Duodenal mucosa (tissue), 2 donors: ENCODE data around the gene UBAP1L.
"Not testable (repeated sequence)": the region's sequence is repeated elsewhere in the genome, so short reads cannot be mapped to it uniquely, and the experiment has no call there.

ENCODE experiments used
- H3K27ac ChIP-seq: one replicate; pipeline ENCODE4 v1.7.0; 2013; ENCODE audit warnings: low read depth, low read length
- H3K27me3 ChIP-seq, 2 donors: one replicate each; pipeline ENCODE4 v1.7.0; 2013; ENCODE audit warnings: low read length in 2 of 2, control low read depth in 1 of 2; ENCODE audit not compliant: insufficient read depth in 2 of 2, control insufficient read depth in 1 of 2
- H3K36me3 ChIP-seq, 2 donors: one replicate each; pipeline ENCODE4 v1.7.0; 2013; ENCODE audit warnings: low read length in 2 of 2, control low read depth in 1 of 2; ENCODE audit not compliant: insufficient read depth in 2 of 2, control insufficient read depth in 1 of 2
- H3K4me1 ChIP-seq, 2 donors: one replicate each; pipeline ENCODE4 v1.7.0; 2013; ENCODE audit warnings: low read length in 2 of 2, control low read depth in 1 of 2; ENCODE audit not compliant: insufficient read depth in 2 of 2, control insufficient read depth in 1 of 2
- H3K4me3 ChIP-seq, 2 donors: one replicate each; pipeline ENCODE4 v1.7.0; 2013; ENCODE audit warnings: low read length in 2 of 2, low read depth in 1 of 2
- H3K9ac ChIP-seq, 2 donors: one replicate each; pipeline ENCODE4 v1.7.0; 2013; ENCODE audit warnings: low read length in 2 of 2, low read depth in 1 of 2
- H3K9me3 ChIP-seq, 2 donors: one replicate each; pipeline ENCODE4 v1.7.0; 2013; ENCODE audit warnings: low read length in 2 of 2, control low read depth in 1 of 2; ENCODE audit not compliant: control insufficient read depth in 1 of 2

Gene UBAP1L

GRCh38 chr15:65115086-65115485, at the start of gene UBAP1L:
Gene UBAP1L, minus strand, starts transcription at chr15:65115200. Its CDS starts 8,985 bp downstream, at chr15:65106215.
- Histone ChIP-seq H3K27me3 (no peaks in the 10 kb centered on the region), H3K4me3 (no peak within 1 kb of the TSS), H3K4me1 (no peaks in the 10 kb centered on the region), H3K36me3 (peaks cover 19 to 64% of the 10 kb centered on the region in 2 donors), H3K9me3 (no peaks in the 10 kb centered on the region), H3K27ac (no peak within 1 kb of the TSS), H3K9ac (no peak within 1 kb of the TSS)

- no peak overlapping the region for H3K27ac ChIP-seq
- peaks cover 15 to 43% of the 10 kb centered on the region in 2 donors for H3K36me3 ChIP-seq
- H3K27me3 ChIP-seq: no peaks in the 10 kb centered on the region
- no peak overlapping the region for H3K9ac ChIP-seq
- no peaks in the 10 kb centered on the region for H3K4me1 ChIP-seq
- no peak overlapping the region for H3K4me3 ChIP-seq
- no peaks in the 10 kb centered on the region for H3K9me3 ChIP-seq
Observed at GRCh38 chr15:65164139-65164538, 49.1 kb upstream of the UBAP1L start.

- Histone ChIP-seq H3K4me1 (no peaks in the 10 kb centered on the region), H3K4me3 (no peak overlapping the region), H3K36me3 (peaks cover 15 to 53% of the 10 kb centered on the region in 2 donors), H3K27me3 (no peaks in the 10 kb centered on the region), H3K9ac (no peak overlapping the region), H3K9me3 (no peaks in the 10 kb centered on the region), H3K27ac (no peak overlapping the region)
Observed at GRCh38 chr15:65163041-65163440, 48.0 kb upstream of the UBAP1L start.

GRCh38 chr15:65156692-65157091, 41.7 kb upstream of the UBAP1L start:
- Histone ChIP-seq H3K27me3 (no peaks in the 10 kb centered on the region), H3K9ac (no peak overlapping the region), H3K36me3 (peaks cover 32 to 73% of the 10 kb centered on the region in 2 donors), H3K9me3 (no peaks in the 10 kb centered on the region), H3K27ac (no peak overlapping the region), H3K4me1 (no peaks in the 10 kb centered on the region), H3K4me3 (no peak overlapping the region)

DNA sequence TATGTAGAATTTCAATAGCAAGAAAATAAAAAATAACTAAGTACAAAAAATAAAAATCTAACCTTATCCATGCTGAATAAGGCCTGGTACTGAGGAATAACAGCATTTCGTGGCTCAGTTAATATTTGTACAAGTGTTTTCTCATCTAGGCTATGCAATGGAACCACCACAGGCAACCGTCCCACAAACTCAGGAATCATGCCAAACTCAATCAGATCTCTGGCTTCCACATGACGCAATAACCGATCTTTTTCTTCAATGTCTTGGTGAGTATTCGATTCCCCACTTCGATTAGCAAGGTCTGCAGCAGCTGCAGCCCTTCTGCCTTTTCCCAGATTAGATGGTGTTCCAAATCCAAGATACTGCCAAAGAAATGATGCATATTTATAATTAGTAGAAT, 39.7 kb upstream of the UBAP1L start:
- Histone ChIP-seq H3K9me3 (no peaks in the 10 kb centered on the region), H3K36me3 (peaks cover 34 to 78% of the 10 kb centered on the region in 2 donors), H3K4me1 (no peaks in the 10 kb centered on the region), H3K27ac (no peak overlapping the region), H3K4me3 (no peak overlapping the region), H3K27me3 (no peaks in the 10 kb centered on the region), H3K9ac (no peak overlapping the region)

GRCh38 chr15:65147902-65148301, 32.9 kb upstream of the UBAP1L start:
- Histone ChIP-seq H3K4me1 (no peaks in the 10 kb centered on the region), H3K36me3 (peaks cover 18 to 39% of the 10 kb centered on the region in 2 donors), H3K27me3 (no peaks in the 10 kb centered on the region), H3K9me3 (no peaks in the 10 kb centered on the region), H3K9ac (no peak overlapping the region), H3K4me3 (no peak overlapping the region), H3K27ac (no peak overlapping the region)

DNA sequence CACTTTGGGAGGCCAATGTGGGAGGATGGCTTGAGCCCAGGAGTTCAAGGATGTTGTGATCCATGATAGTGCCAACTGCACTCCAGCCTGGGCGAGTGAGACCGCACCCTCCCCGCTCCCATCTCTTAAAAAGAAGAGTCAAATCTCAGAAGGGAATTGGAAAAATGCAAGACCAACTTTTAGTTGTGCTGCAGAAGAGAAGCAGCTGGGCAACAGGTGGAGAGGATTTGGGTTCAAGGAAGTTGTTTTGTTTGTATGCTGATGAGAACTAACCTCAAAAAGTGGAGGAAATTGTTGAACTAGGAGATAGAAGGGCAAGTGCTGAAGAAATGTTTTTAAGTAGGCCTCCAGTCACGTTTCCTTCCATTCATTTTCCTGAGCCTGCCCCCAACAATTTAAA, 31.4 kb upstream of the UBAP1L start:
- H3K27me3 ChIP-seq: no peaks in the 10 kb centered on the region
- H3K4me1 ChIP-seq: no peaks in the 10 kb centered on the region
- H3K27ac ChIP-seq: no peak overlapping the region
- no peaks in the 10 kb centered on the region for H3K9me3 ChIP-seq
- H3K36me3 ChIP-seq: peaks cover 18 to 30% of the 10 kb centered on the region in 2 donors
- no peak overlapping the region for H3K4me3 ChIP-seq
- H3K9ac ChIP-seq: no peak overlapping the region

DNA sequence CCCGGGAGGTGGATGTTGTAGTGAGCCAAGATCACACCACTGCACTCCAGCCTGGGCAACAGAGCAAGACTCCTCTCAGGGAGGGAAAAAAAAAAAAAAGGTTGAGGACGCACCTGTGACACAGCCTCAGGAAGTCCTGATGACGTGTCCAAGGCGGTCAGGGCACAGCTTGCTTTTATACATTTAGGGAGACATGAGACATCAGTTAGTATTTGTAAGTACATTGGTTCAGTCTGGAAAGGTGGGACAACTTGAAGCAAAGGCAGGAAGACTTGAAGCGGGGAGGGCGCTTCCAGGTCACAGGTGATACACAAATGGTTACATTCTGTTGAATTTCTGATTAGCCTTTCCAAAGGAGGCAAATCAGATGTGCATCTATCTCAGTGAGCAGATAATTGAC, 23.6 kb upstream of the UBAP1L start:
- H3K36me3 ChIP-seq, H3K4me3 ChIP-seq, H3K9me3 ChIP-seq, H3K27ac ChIP-seq, H3K9ac ChIP-seq, H3K4me1 ChIP-seq, H3K27me3 ChIP-seq: not testable (repeated sequence)

GRCh38 chr15:65137893-65138292, 22.9 kb upstream of the UBAP1L start:
- H3K9ac ChIP-seq, H3K4me3 ChIP-seq, H3K9me3 ChIP-seq, H3K36me3 ChIP-seq, H3K4me1 ChIP-seq, H3K27ac ChIP-seq, H3K27me3 ChIP-seq: not testable (repeated sequence)

DNA sequence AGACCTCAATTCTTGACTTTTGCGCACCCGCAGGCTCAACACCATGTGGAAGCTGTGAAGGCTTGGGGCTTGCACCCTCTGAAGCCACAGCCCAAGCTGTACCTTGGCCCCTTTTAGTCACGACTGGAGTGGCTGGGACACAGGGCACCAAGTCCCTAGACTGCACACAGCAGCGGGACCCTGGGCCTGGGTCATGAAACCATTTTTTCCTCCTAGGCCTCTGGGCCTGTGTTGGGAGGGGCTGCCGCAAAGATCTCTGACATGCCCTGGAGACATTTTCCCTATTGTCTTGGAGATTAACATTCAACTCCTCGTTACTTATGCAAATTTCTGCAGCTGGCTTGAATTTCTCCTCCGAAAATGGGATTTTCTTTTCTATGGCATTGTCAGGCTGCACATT, 22.1 kb upstream of the UBAP1L start:
- not testable (repeated sequence) for H3K36me3 ChIP-seq, H3K9me3 ChIP-seq, H3K4me3 ChIP-seq, H3K27ac ChIP-seq, H3K9ac ChIP-seq, H3K27me3 ChIP-seq
- peaks cover 11 to 12% of the 10 kb centered on the region in 2 donors for H3K4me1 ChIP-seq

DNA sequence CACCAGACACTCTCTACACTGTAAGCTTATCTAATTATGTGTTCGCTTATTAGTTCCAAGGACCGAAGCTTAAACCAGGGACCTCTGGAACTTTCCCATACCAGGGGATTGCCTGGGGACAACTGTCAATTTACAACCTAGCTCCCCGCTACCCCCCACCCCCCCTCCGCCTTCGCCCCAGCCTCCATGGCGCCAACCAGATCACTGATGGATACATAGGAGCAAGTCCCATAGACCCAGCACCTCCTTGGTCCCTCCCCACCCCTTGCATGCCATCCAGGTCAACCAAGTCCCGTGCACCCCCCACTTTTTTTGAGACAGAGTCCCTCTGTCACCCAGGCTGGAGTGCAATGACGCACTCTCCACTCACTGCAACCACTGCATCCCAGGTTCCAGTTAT, 19.5 kb upstream of the UBAP1L start:
- Histone ChIP-seq H3K27me3 (no peaks in the 10 kb centered on the region), H3K4me3 (peak overlapping the region in 1 of 2 donors; percentile 86), H3K36me3 (peaks cover 0 to 8% of the 10 kb centered on the region in 2 donors), H3K4me1 (peaks cover 12 to 16% of the 10 kb centered on the region in 2 donors), H3K9ac (no peak overlapping the region), H3K27ac (no peak overlapping the region), H3K9me3 (no peaks in the 10 kb centered on the region)
